Stimulated activated naive B cell treated with anti-CD40 and anti-IgM and Interleukin-4, amounts not matched to agents 10 μg/mL and 1 μg/mL and 100 μg/mL, for 72 hours (primary cell): ENCODE data around the gene CAPN11.
"Not testable (repeated sequence)": the region's sequence is repeated elsewhere in the genome, so short reads cannot be mapped to it uniquely, and the experiment has no call there.

Experiments used
- ATAC-seq, 2 donors: fragments of 150-1000 bp; cut with Tn5 transposase; replicated peaks; 2 replicates each; pipeline ENCODE4 v1.10.0; 2021; ENCODE audit warnings: moderate library complexity in 1 of 2
- DNase-seq: peaks from one replicate; pipeline ENCODE4 v3.0.0; 2021
- H3K27ac Mint-ChIP-seq: one replicate; pipeline ENCODE4 v1.8.0; 2022; ENCODE audit warnings: mild to moderate bottlenecking, mixed read lengths
- H3K27me3 Mint-ChIP-seq, 2 donors: one replicate each; pipeline ENCODE4 v1.8.0; 2022; ENCODE audit warnings: mixed read lengths in 2 of 2
- H3K36me3 Mint-ChIP-seq, 2 donors: one replicate each; pipeline ENCODE4 v1.8.0; 2022; ENCODE audit warnings: mixed read lengths in 2 of 2, mild to moderate bottlenecking in 1 of 2
- H3K4me1 Mint-ChIP-seq, 2 donors: one replicate each; pipeline ENCODE4 v1.8.0; 2022; ENCODE audit warnings: mixed read lengths in 2 of 2, mild to moderate bottlenecking in 1 of 2
- H3K4me3 Mint-ChIP-seq, 2 donors: one replicate each; pipeline ENCODE4 v1.8.0; 2022; ENCODE audit warnings: mild to moderate bottlenecking in 2 of 2, mixed read lengths in 2 of 2, moderate library complexity in 1 of 2
- H3K9me3 Mint-ChIP-seq, 2 donors: one replicate each; pipeline ENCODE4 v1.8.0; 2022; ENCODE audit warnings: mixed read lengths in 2 of 2, mild to moderate bottlenecking in 1 of 2

Gene CAPN11

DNA sequence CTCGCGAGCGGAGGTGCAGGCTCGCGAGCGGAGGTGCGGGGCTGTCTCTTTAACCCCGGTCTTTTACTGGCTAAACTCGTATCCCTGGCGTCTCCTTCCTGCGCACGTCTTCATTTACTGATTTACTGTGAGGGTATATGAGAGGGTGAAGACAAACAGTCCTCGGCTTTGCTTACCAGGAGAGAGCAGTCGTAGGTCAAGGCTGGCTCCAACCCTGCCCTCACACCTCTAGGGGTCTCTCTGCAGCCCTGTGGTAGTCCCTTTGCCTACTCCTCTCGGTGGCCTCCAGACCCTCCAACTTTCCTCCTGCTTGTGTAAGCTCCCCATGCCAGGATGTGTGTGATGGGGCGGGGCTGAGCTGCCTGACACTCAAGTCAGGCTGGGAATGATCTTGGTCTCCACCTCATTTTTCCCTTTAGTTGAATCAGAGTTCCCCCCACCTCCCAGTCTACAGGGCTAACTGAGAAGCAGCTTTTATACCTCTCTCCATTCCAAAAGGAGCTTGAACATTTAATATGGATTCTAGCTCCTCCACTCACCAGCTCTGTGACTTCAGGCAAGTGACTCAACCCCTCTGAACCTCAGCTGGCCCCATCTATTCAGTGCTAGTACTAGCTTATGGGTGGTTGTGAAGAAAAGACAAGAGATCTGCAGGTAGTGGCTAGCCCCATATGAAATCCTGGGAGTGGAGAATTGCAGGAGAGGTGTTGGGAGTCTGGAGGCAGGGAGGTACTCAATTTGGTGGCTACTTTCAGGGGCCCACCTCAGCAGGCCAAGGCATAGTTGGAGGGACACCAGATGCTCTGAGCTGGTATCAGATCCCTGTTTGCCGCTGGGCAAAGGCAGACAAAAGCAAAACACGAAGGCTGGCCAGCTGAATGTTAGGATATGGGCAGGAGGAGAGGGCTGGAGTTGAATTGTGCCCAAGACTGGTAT is 65.7 kb downstream of the CAPN11 start:
- Mint-ChIP-seq H3K36me3 (peaks cover 4 to 16% of the 10 kb centered on the region in 2 donors), H3K27ac (peak overlapping the region; percentile 37), H3K4me1 (peaks cover 39 to 61% of the 10 kb centered on the region in 2 donors), H3K27me3 (peaks cover 0 to 3% of the 10 kb centered on the region in 2 donors), H3K4me3 (peak overlapping the region; percentile 81 to 84), H3K9me3 (no peaks in the 10 kb centered on the region)
- peak; percentile 23 to 25 for ATAC-seq
- DNase-seq, result no peak

DNA sequence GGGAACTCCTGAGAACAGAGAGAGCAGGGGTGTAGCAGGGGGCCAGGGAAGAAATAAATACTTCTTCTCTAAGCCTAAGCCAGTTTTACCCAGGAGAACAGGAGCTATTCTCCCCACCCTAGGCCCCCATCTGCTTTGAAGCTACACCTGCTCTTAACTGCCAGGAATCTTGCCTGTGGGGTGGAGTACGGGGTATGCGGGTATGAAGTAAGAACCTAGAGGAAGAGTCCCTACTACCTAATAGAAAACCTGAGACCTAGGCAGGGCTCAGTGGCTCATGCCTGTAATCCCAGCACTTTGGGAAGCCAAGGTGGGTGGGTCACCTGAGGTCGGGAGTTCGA is 66.3 kb downstream of the CAPN11 start:
- Mint-ChIP-seq H3K27me3 (no peaks in the 10 kb centered on the region), H3K27ac (no peak overlapping the region), H3K9me3 (no peaks in the 10 kb centered on the region), H3K4me3 (no peak overlapping the region), H3K4me1 (peaks cover 39 to 54% of the 10 kb centered on the region in 2 donors), H3K36me3 (peaks cover 6 to 22% of the 10 kb centered on the region in 2 donors)
- DNase-seq (no peak), ATAC-seq (no peak)

- no peaks in the 10 kb centered on the region for H3K27me3 Mint-ChIP-seq
- H3K4me1 Mint-ChIP-seq, result peaks cover 39 to 54% of the 10 kb centered on the region in 2 donors
- H3K36me3 Mint-ChIP-seq, result peaks cover 13 to 29% of the 10 kb centered on the region in 2 donors
- DNase-seq (no peak), ATAC-seq (no peak)
- H3K4me3 Mint-ChIP-seq, result no peak overlapping the region
- H3K9me3 Mint-ChIP-seq, result no peaks in the 10 kb centered on the region
- no peak overlapping the region for H3K27ac Mint-ChIP-seq
These were observed 67.1 kb downstream of the CAPN11 start for GRCh38 chr6:44225579-44226325.

GRCh38 chr6:44226368-44227147 is 67.9 kb downstream of the CAPN11 start:
- no peaks in the 10 kb centered on the region for H3K9me3 Mint-ChIP-seq
- ATAC-seq (no peak), DNase-seq (no peak)
- H3K36me3 Mint-ChIP-seq, result peaks cover 18 to 36% of the 10 kb centered on the region in 2 donors
- no peak overlapping the region for H3K4me3 Mint-ChIP-seq
- peaks cover 35 to 48% of the 10 kb centered on the region in 2 donors for H3K4me1 Mint-ChIP-seq
- H3K27ac Mint-ChIP-seq, result no peak overlapping the region
- H3K27me3 Mint-ChIP-seq, result no peaks in the 10 kb centered on the region

DNA sequence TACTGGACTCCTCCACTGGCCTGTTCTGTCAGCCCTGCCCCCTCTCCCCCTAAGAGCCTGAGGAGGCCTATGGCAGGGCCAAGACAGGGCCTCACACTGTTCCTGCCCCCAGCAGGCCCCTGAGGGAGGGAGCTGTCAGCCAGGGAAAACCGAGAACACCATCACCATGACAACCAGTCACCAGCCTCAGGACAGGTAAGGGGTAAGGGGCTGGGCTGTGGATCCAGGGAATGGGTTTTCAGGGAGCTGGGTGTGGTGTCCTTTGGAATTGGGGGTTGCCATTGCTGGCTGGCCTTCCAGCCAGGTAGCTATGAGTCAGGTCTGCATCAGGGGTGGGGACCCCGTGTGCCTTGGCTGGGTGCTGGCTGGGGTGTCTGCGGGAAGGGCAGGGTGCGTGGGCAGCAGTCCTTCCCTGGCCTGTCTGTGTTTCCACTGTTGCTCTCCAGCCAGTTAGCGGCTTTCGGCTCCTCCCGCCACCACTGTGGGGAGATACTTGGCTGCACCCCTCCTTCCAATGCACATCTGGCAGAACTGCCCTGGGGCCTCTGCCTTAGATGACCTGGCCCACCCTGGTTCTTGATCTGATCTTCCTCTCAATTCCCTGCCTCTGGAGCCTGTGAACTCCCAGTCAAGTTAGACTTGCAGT is 68.7 kb downstream of the CAPN11 start:
- Mint-ChIP-seq H3K4me1 (peaks cover 29 to 41% of the 10 kb centered on the region in 2 donors), H3K36me3 (peaks cover 18 to 43% of the 10 kb centered on the region in 2 donors), H3K27ac (peak overlapping the region; percentile 56), H3K4me3 (no peak overlapping the region), H3K27me3 (no peaks in the 10 kb centered on the region), H3K9me3 (no peaks in the 10 kb centered on the region)
- no peak for ATAC-seq
- DNase-seq, result no peak

DNA sequence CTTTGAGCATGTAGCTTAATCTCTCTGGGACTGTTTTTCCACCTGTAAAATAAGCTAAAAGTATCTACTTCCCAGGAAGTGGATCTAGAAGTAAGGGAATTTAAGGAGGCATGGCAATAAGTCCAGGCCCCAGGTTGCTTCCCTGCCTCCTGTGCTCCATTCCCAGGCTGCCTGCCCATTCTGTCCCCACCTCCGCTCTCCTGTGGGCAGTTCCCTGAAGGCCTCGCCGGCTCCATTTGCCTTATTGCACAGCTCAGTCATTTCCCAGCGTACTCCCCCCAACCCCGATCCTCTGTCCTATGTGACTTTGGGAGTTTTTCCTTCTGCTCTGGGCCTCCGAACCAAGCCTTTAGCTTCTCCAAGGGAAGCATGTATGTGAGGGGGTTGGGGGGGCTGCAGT is 69.4 kb downstream of the CAPN11 start:
- peaks cover 21 to 33% of the 10 kb centered on the region in 2 donors for H3K4me1 Mint-ChIP-seq
- peaks cover 21 to 47% of the 10 kb centered on the region in 2 donors for H3K36me3 Mint-ChIP-seq
- H3K9me3 Mint-ChIP-seq, result no peaks in the 10 kb centered on the region
- no peaks in the 10 kb centered on the region for H3K27me3 Mint-ChIP-seq
- no peak for DNase-seq
- no peak overlapping the region for H3K4me3 Mint-ChIP-seq
- no peak for ATAC-seq
- no peak overlapping the region for H3K27ac Mint-ChIP-seq

- Mint-ChIP-seq H3K4me1 (peaks cover 20 to 31% of the 10 kb centered on the region in 2 donors), H3K27me3 (no peaks in the 10 kb centered on the region), H3K4me3 (no peak overlapping the region), H3K27ac (no peak overlapping the region), H3K36me3 (peaks cover 22 to 50% of the 10 kb centered on the region in 2 donors), H3K9me3 (no peaks in the 10 kb centered on the region)
- ATAC-seq, result no peak
- DNase-seq, result no peak
These were observed 69.8 kb downstream of the CAPN11 start for GRCh38 chr6:44228433-44228832.

- no peak for ATAC-seq
- H3K27me3 Mint-ChIP-seq, result no peaks in the 10 kb centered on the region
- no peaks in the 10 kb centered on the region for H3K9me3 Mint-ChIP-seq
- H3K4me3 Mint-ChIP-seq, result no peak overlapping the region
- peaks cover 20 to 29% of the 10 kb centered on the region in 2 donors for H3K4me1 Mint-ChIP-seq
- H3K27ac Mint-ChIP-seq, result no peak overlapping the region
- DNase-seq, result no peak
- peaks cover 26 to 54% of the 10 kb centered on the region in 2 donors for H3K36me3 Mint-ChIP-seq
These were observed 70.2 kb downstream of the CAPN11 start for GRCh38 chr6:44228836-44229235.

- no peak for ATAC-seq
- peaks cover 29 to 56% of the 10 kb centered on the region in 2 donors for H3K36me3 Mint-ChIP-seq
These were observed 70.9 kb downstream of the CAPN11 start for GRCh38 chr6:44229376-44230033.

DNA sequence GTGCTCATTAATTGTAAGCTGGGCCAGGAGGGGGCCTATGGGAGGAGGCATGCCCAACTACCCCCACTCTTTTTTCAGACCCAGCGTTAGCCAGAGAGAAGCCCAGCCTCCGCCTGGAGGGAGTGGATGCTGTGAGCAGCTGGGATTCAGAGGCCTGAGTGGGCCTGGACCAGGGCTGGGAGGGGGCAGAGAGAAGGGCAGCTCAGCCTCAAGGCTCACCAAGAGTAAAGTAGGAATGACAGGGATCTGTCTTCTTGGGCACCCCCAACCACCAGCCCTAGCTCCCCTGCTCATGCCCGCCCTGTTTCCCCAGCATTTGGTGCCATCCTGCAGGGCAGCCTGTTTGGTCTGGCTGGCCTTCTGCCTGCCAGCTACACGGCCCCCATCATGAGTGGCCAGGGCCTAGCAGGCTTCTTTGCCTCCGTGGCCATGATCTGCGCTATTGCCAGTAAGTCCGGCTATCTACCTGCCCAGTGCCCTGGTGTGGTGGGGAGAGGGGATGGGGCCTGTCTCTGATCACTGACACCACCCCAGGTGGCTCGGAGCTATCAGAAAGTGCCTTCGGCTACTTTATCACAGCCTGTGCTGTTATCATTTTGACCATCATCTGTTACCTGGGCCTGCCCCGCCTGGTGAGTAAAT is 71.5 kb downstream of the CAPN11 start:
- DNase-seq (no peak), ATAC-seq (no peak)
- Mint-ChIP-seq H3K27me3 (no peaks in the 10 kb centered on the region), H3K4me1 (peaks cover 12 to 22% of the 10 kb centered on the region in 2 donors), H3K4me3 (no peak overlapping the region), H3K36me3 (peaks cover 29 to 57% of the 10 kb centered on the region in 2 donors), H3K27ac (no peak overlapping the region), H3K9me3 (no peaks in the 10 kb centered on the region)

More at GRCh38 chr6:44229376-44230033, 70.9 kb downstream of the CAPN11 start:
- Mint-ChIP-seq H3K4me3 (no peak overlapping the region), H3K27me3 (no peaks in the 10 kb centered on the region), H3K4me1 (peaks cover 15 to 28% of the 10 kb centered on the region in 2 donors), H3K27ac (no peak overlapping the region), H3K9me3 (no peaks in the 10 kb centered on the region)
- no peak for DNase-seq

DNA sequence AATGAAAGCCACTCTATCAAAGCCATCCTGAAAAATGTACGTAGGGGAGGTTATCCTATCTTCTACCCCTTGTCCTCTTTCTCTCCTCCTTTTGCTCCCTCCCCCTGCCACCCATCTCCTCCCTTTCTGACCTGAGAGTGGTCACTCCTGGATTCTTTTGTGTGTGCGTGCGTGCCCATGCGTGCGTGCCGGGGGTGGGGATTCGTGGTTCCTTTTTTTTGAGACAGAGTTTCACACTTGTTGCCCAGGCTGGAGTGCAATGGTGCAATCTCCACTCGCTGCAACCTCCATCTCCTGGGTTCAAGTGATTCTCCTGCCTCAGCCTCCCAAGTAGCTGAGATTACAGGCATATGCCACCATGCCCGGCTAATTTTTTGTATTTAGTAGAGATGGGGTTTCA is 72.8 kb downstream of the CAPN11 start:
- H3K36me3 Mint-ChIP-seq, result peaks cover 34 to 59% of the 10 kb centered on the region in 2 donors
- H3K4me3 Mint-ChIP-seq, H3K9me3 Mint-ChIP-seq, DNase-seq, ATAC-seq, H3K27me3 Mint-ChIP-seq, H3K27ac Mint-ChIP-seq: not testable (repeated sequence)
- peaks cover 6 to 11% of the 10 kb centered on the region in 2 donors for H3K4me1 Mint-ChIP-seq

DNA sequence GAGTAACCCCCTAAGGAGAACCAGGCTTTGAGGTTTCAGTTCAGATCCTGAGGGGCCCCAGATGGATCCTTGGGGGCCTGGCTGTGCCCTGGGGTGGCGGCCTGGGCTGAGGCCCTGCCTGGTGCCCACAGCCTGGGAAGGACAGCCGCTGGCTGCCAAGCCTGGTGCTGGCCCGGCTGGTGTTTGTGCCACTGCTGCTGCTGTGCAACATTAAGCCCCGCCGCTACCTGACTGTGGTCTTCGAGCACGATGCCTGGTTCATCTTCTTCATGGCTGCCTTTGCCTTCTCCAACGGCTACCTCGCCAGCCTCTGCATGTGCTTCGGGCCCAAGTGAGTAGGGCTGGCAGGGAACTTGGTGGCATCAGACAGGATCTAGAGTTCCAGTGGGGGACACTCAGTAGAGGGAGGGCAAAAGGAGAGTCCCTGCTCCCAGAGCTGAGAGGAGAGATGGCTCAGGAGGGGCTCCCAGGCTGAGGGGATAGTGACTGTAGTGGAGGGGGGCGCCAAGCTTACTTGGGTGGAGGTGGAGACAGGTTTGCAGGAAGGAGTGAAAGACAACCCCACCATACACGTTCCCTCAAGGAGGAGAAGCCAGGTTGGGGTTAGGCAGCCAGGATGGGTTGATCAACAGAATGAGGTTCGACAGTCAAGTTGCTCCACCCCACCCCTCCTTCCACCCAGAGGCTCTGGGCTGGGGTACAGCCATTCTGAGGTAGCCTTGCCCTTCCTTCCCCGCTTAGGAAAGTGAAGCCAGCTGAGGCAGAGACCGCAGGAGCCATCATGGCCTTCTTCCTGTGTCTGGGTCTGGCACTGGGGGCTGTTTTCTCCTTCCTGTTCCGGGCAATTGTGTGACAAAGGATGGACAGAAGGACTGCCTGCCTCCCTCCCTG is 74.3 kb downstream of the CAPN11 start:
- peaks cover 36 to 58% of the 10 kb centered on the region in 2 donors for H3K36me3 Mint-ChIP-seq
- H3K9me3 Mint-ChIP-seq, result no peaks in the 10 kb centered on the region
- no peak for DNase-seq
- no peak overlapping the region for H3K4me3 Mint-ChIP-seq
- H3K27ac Mint-ChIP-seq, result peak overlapping the region; percentile 39
- H3K4me1 Mint-ChIP-seq, result peaks cover 8 to 17% of the 10 kb centered on the region in 2 donors
- no peaks in the 10 kb centered on the region for H3K27me3 Mint-ChIP-seq
- ATAC-seq, result no peak
